GM23248 (cell line): ENCODE measurements around the gene TRIM2. TPM values are rescaled to one million over a fixed set of nuclear protein-coding genes. Genes with fewer than 3 reads are reported as not detected.

ENCODE experiments used
- DNase-seq: peaks from one replicate; pipeline ENCODE4 v3.0.0-alpha.2; 2015
- H2AFZ ChIP-seq: fragments of 200-600 bp; sonication (generic); 2 replicates; pipeline ENCODE4 v1.6.1; 2016; ENCODE audit warnings: antibody characterized with exemption
- H3F3A ChIP-seq: fragments of 200-600 bp; sonication (generic); 2 replicates; pipeline ENCODE4 v1.6.1; 2016; ENCODE audit warnings: mild to moderate bottlenecking, antibody characterized with exemption, mixed run types; ENCODE audit not compliant: insufficient read depth
- H3K27ac ChIP-seq: fragments of 200-600 bp; sonication (generic); 2 replicates; pipeline ENCODE4 v1.5.1; 2016; ENCODE audit warnings: mild to moderate bottlenecking
- H3K27me3 ChIP-seq: fragments of 200-600 bp; sonication (generic); replicated peaks from 2 replicates; pipeline ENCODE4 v1.6.1; 2016; ENCODE audit warnings: mild to moderate bottlenecking; ENCODE audit not compliant: insufficient read depth
- H3K36me3 ChIP-seq: fragments of 200-600 bp; sonication (generic); 2 replicates; pipeline ENCODE4 v1.6.1; 2016; ENCODE audit warnings: low read depth, mild to moderate bottlenecking
- H3K4me1 ChIP-seq: fragments of 200-600 bp; sonication (generic); 2 replicates; pipeline ENCODE4 v1.6.1; 2016; ENCODE audit warnings: mild to moderate bottlenecking; ENCODE audit not compliant: insufficient read depth
- H3K4me2 ChIP-seq: fragments of 200-600 bp; sonication (generic); one replicate; pipeline ENCODE4 v1.6.1; 2016; ENCODE audit warnings: mild to moderate bottlenecking; ENCODE audit not compliant: unreplicated experiment
- H3K4me3 ChIP-seq: fragments of 200-600 bp; sonication (generic); 2 replicates; pipeline ENCODE4 v1.5.1; 2016; ENCODE audit warnings: mild to moderate bottlenecking
- H3K79me2 ChIP-seq: fragments of 200-600 bp; sonication (generic); 2 replicates; pipeline ENCODE4 v1.6.1; 2016; ENCODE audit warnings: mild to moderate bottlenecking; ENCODE audit not compliant: insufficient read depth
- H3K9ac ChIP-seq: fragments of 200-600 bp; sonication (generic); 2 replicates; pipeline ENCODE4 v1.6.1; 2016; ENCODE audit warnings: mild to moderate bottlenecking
- H3K9me2 ChIP-seq: fragments of 200-600 bp; sonication (generic); 2 replicates; pipeline ENCODE4 v1.6.1; 2016; ENCODE audit warnings: mixed run types, mild to moderate bottlenecking, moderate library complexity; ENCODE audit not compliant: insufficient read depth
- H3K9me3 ChIP-seq: fragments of 200-600 bp; sonication (generic); one replicate; pipeline ENCODE4 v1.6.1; 2017; ENCODE audit warnings: low read depth
- H4K20me1 ChIP-seq: fragments of 200-600 bp; sonication (generic); 2 replicates; pipeline ENCODE4 v1.6.0; 2016; ENCODE audit not compliant: insufficient read depth
- EZH2 ChIP-seq: fragments of 200-600 bp; sonication (generic); IDR thresholded peaks from 2 replicates; pipeline ENCODE4 v1.6.1; 2018; ENCODE audit warnings: antibody characterized with exemption, mild to moderate bottlenecking; ENCODE audit not compliant: insufficient read depth, poor library complexity, severe bottlenecking
- EZH2phosphoT487 ChIP-seq: fragments of 200-600 bp; sonication (generic); IDR thresholded peaks from 2 replicates; pipeline ENCODE4 v1.6.1; 2018; ENCODE audit warnings: antibody characterized with exemption, moderate library complexity, mild to moderate bottlenecking, low read depth; ENCODE audit not compliant: insufficient read depth
- WGBS, 2 experiments: methylation state at CpG; one replicate each; pipeline ENCODE4 v1.1.6; 2015 to 2017; ENCODE audit warnings: low lambda C conversion rate in 2 of 2, low coverage in 1 of 2; ENCODE audit errors: missing lambda C conversion rate in 2 of 2; 5-methylcytosine and 5-hydroxymethylcytosine counted together
- in situ Hi-C: fragments of 300-500 bp; cut with MboI; formaldehyde crosslinking; loops from 2 replicates; pipeline ENCODE4 v1.15.0; 2020
- polyA plus RNA-seq: library from polyadenylated mRNA; unstranded; fragments of >200 nt; fragmentation: Nextera tagmentation; extraction: Ambion mirVana; gene quantifications from 2 replicates; pipeline ENCODE4 v1.2.1, GENCODE V29; 2016
- total RNA-seq: library from RNA; depleted of rRNA; stranded (reverse); fragments of >200 nt; shearing (Covaris generic); gene quantifications from 2 replicates; pipeline ENCODE4 v1.2.3, GENCODE V29; 2014

Gene TRIM2
- total and polyA plus RNA-seq, 2 experiments from 2014 or later, result 12.3 to 26.4 TPM

- H4K20me1 ChIP-seq, result no peaks in the 10 kb centered on the region
- H3K9me2 ChIP-seq, result no peaks in the 10 kb centered on the region
- H3K9ac ChIP-seq, result no peak overlapping the region
- no peaks in the 10 kb centered on the region for H3K9me3 ChIP-seq
- TF ChIP-seq EZH2 (no peak), EZH2phosphoT487 (no peak)
- H3F3A ChIP-seq, result no peaks in the 10 kb centered on the region
- no peaks in the 10 kb centered on the region for H3K79me2 ChIP-seq
- H3K27me3 ChIP-seq, result no peaks in the 10 kb centered on the region
- peaks cover 8% of the 10 kb centered on the region; the same call in 1 of the 2 replicates for H3K4me1 ChIP-seq
- H2AFZ ChIP-seq, result no peak overlapping the region
- no peaks in the 10 kb centered on the region for H3K36me3 ChIP-seq
- WGBS, 2 experiments, result 52 to 54% methylated on average over 3 of the region's 3 CpGs
- H3K4me2 ChIP-seq, result no peak overlapping the region
- H3K4me3 ChIP-seq, result no peak overlapping the region
- no peak overlapping the region for H3K27ac ChIP-seq
- DNase-seq, result no peak
- in situ Hi-C loops, result no loop called here
These were observed 27.3 kb upstream of the TRIM2 start for GRCh38 chr4:153176938-153177337.

- in situ Hi-C loops, result no loop called here
- H3K9me3 ChIP-seq, result no peaks in the 10 kb centered on the region
- no peak overlapping the region for H3K4me3 ChIP-seq
- no peaks in the 10 kb centered on the region for H3K27me3 ChIP-seq
- no peaks in the 10 kb centered on the region for H3F3A ChIP-seq
- no peaks in the 10 kb centered on the region for H3K9me2 ChIP-seq
- H2AFZ ChIP-seq, result no peak overlapping the region
- H3K4me2 ChIP-seq, result no peak overlapping the region
- no peaks in the 10 kb centered on the region for H4K20me1 ChIP-seq
- H3K4me1 ChIP-seq, result peaks cover 8% of the 10 kb centered on the region; the same call in 1 of the 2 replicates
- TF ChIP-seq EZH2 (no peak), EZH2phosphoT487 (no peak)
- no peak for DNase-seq
- H3K79me2 ChIP-seq, result no peaks in the 10 kb centered on the region
- 89 to 91% methylated on average over 7 of the region's 7 CpGs for WGBS, 2 experiments
- no peak overlapping the region for H3K27ac ChIP-seq
- no peaks in the 10 kb centered on the region for H3K36me3 ChIP-seq
- H3K9ac ChIP-seq, result no peak overlapping the region
These were observed 26.4 kb upstream of the TRIM2 start for GRCh38 chr4:153177841-153178240.

- H3K27ac ChIP-seq, result no peak overlapping the region
- H3K4me3 ChIP-seq, result no peak overlapping the region
- no peaks in the 10 kb centered on the region for H3K9me3 ChIP-seq
- no peaks in the 10 kb centered on the region for H3K27me3 ChIP-seq
- no peaks in the 10 kb centered on the region for H3K36me3 ChIP-seq
- in situ Hi-C loops, result no loop called here
- H3K9ac ChIP-seq, result no peak overlapping the region
- no peaks in the 10 kb centered on the region for H3K9me2 ChIP-seq
- no peak overlapping the region for H2AFZ ChIP-seq
- no peak for TF ChIP-seq EZH2phosphoT487
- no peak for TF ChIP-seq EZH2
- no peaks in the 10 kb centered on the region for H3K79me2 ChIP-seq
- no peaks in the 10 kb centered on the region for H4K20me1 ChIP-seq
- peaks cover 8% of the 10 kb centered on the region; the same call in 1 of the 2 replicates for H3K4me1 ChIP-seq
- DNase-seq, result no peak
- H3F3A ChIP-seq, result no peaks in the 10 kb centered on the region
- no peak overlapping the region for H3K4me2 ChIP-seq
These were observed 25.1 kb upstream of the TRIM2 start for GRCh38 chr4:153179100-153179499.

GRCh38 chr4:153181293-153181692, 22.9 kb upstream of the TRIM2 start:
- Histone ChIP-seq H3K4me2 (no peak overlapping the region), H3K4me1 (peaks cover 8% of the 10 kb centered on the region; the same call in 1 of the 2 replicates), H3K9me3 (no peaks in the 10 kb centered on the region), H3K4me3 (no peak overlapping the region), H4K20me1 (no peaks in the 10 kb centered on the region), H3K27me3 (no peaks in the 10 kb centered on the region), H2AFZ (no peak overlapping the region), H3F3A (no peaks in the 10 kb centered on the region), H3K27ac (no peak overlapping the region), H3K9ac (no peak overlapping the region), H3K79me2 (no peaks in the 10 kb centered on the region), H3K9me2 (no peaks in the 10 kb centered on the region), H3K36me3 (no peaks in the 10 kb centered on the region)
- TF ChIP-seq EZH2phosphoT487 (no peak), EZH2 (no peak)
- DNase-seq, result peak; percentile 48
- 76 to 81% methylated on average over 6 of the region's 6 CpGs for WGBS, 2 experiments
- in situ Hi-C loops, result no loop called here

- TF ChIP-seq EZH2, result no peak
- TF ChIP-seq EZH2phosphoT487, result no peak
- Histone ChIP-seq H3K27ac (no peak overlapping the region), H3K4me2 (no peak overlapping the region), H3K4me3 (no peak overlapping the region), H3K4me1 (peaks cover 8% of the 10 kb centered on the region; the same call in 1 of the 2 replicates), H3K9me3 (no peaks in the 10 kb centered on the region), H3K79me2 (no peaks in the 10 kb centered on the region), H2AFZ (no peak overlapping the region), H3K9ac (no peak overlapping the region), H3K9me2 (no peaks in the 10 kb centered on the region), H3F3A (no peaks in the 10 kb centered on the region), H4K20me1 (no peaks in the 10 kb centered on the region), H3K36me3 (no peaks in the 10 kb centered on the region), H3K27me3 (no peaks in the 10 kb centered on the region)
- in situ Hi-C loops, result no loop called here
- WGBS, 2 experiments, result 82 to 83% methylated on average over 6 of the region's 6 CpGs
- DNase-seq, result peak; percentile 3
These were observed 22.5 kb upstream of the TRIM2 start for GRCh38 chr4:153181700-153182099.
